Urinary bladder (tissue), 4 donors: ENCODE data around the gene TRIM34. TPM values are rescaled to one million over a fixed set of nuclear protein-coding genes. Genes with fewer than 3 reads are reported as not detected.
"Not testable (repeated sequence)": the region's sequence is repeated elsewhere in the genome, so short reads cannot be mapped to it uniquely, and the experiment has no call there.

Source experiments
- DNase-seq: peaks from one replicate; pipeline ENCODE4 v3.0.0-alpha.2; 2015; ENCODE audit errors: extremely low spot score
- H3K27ac ChIP-seq: one replicate; pipeline ENCODE4 v1.5.1; 2013; ENCODE audit warnings: low read depth, mild to moderate bottlenecking, moderate library complexity
- H3K36me3 ChIP-seq: one replicate; pipeline ENCODE4 v1.6.1; 2013; ENCODE audit warnings: mild to moderate bottlenecking, moderate library complexity; ENCODE audit not compliant: insufficient read depth
- H3K4me1 ChIP-seq: one replicate; pipeline ENCODE4 v1.6.1; 2013; ENCODE audit warnings: mild to moderate bottlenecking, moderate library complexity; ENCODE audit not compliant: insufficient read depth
- H3K4me3 ChIP-seq: one replicate; pipeline ENCODE4 v1.5.1; 2013; ENCODE audit warnings: low read depth, low read length
- WGBS: extraction: QIAGEN DNeasy Blood & Tissue Kit; methylation state at CpG from one replicate; pipeline ENCODE4 v1.1.7; 2013; 5-methylcytosine and 5-hydroxymethylcytosine counted together
- polyA plus RNA-seq: library from polyadenylated mRNA; stranded (reverse); fragments of 200-250 nt; gene quantifications from one replicate; pipeline ENCODE4 v1.2.3, GENCODE V29; 2013
- total RNA-seq: library from RNA; depleted of rRNA; stranded (reverse); fragments of >200 nt; gene quantifications from one replicate; pipeline ENCODE4 v1.2.3, GENCODE V29; 2014
- donor health status: healthy with polysubstance abuse.
- donor health status: healthy.

The TRIM34 gene, protein sequence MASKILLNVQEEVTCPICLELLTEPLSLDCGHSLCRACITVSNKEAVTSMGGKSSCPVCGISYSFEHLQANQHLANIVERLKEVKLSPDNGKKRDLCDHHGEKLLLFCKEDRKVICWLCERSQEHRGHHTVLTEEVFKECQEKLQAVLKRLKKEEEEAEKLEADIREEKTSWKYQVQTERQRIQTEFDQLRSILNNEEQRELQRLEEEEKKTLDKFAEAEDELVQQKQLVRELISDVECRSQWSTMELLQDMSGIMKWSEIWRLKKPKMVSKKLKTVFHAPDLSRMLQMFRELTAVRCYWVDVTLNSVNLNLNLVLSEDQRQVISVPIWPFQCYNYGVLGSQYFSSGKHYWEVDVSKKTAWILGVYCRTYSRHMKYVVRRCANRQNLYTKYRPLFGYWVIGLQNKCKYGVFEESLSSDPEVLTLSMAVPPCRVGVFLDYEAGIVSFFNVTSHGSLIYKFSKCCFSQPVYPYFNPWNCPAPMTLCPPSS
- 17.1 TPM for total RNA-seq
- polyA plus RNA-seq, result 6.1 TPM

GRCh38 chr11:5624489-5625279 is at the start of gene TRIM34:
TRIM34 (plus strand) TSS chr11:5625001; CDS start chr11:5632332, 7,331 bp downstream.
- WGBS, result 19% methylated on average over 7 of the region's 7 CpGs
- Histone ChIP-seq H3K27ac (peak within 1 kb of the TSS; percentile 80), H3K4me1 (no peaks in the 10 kb centered on the region), H3K4me3 (peak within 1 kb of the TSS; percentile 63), H3K36me3 (no peaks in the 10 kb centered on the region)
- peak; percentile 70 for DNase-seq

- no peak overlapping the region for H3K27ac ChIP-seq
- H3K4me3 ChIP-seq, result no peak overlapping the region
- no peak for DNase-seq
- 61% methylated on average over 4 of the region's 4 CpGs for WGBS
- no peaks in the 10 kb centered on the region for H3K4me1 ChIP-seq
- no peaks in the 10 kb centered on the region for H3K36me3 ChIP-seq
These were observed 49.6 kb upstream of the TRIM34 start for GRCh38 chr11:5575152-5575551.

DNA sequence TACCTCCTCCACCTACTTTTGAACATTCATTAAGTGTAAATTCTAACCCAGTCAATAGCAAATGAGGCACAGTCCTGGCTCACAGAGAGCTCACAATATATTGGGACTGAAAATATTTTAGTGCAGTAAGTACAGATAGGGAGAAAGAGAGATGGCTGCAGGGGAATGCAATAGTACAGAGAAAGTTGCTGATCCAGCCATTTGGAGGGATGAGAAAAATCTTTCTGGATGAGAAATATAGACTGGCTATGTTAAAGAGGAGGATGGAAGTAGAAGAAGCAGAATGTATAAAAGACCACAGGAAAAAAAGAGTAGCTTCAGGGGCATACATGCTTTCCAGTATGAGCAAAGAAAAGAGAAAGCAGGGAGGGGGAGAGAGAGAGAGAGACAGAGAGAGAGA is 47.7 kb upstream of the TRIM34 start:
- no peaks in the 10 kb centered on the region for H3K36me3 ChIP-seq
- H3K4me1 ChIP-seq, result no peaks in the 10 kb centered on the region
- H3K27ac ChIP-seq, result no peak overlapping the region
- H3K4me3 ChIP-seq, result no peak overlapping the region
- no peak for DNase-seq

- DNase-seq, result no peak
- no peaks in the 10 kb centered on the region for H3K4me1 ChIP-seq
- H3K36me3 ChIP-seq, result no peaks in the 10 kb centered on the region
- H3K27ac ChIP-seq, result no peak within 1 kb of the TSS
- H3K4me3 ChIP-seq, result no peak within 1 kb of the TSS
- WGBS, result 87% methylated on average over 8 of the region's 8 CpGs
These were observed 44.2 kb upstream of the TRIM34 start, which contains the start of gene OR52B6 for GRCh38 chr11:5580577-5580976. OR52B6 (plus strand) TSS chr11:5580877; CDS start chr11:5580877, 0 bp downstream.

GRCh38 chr11:5581014-5581413 is 43.8 kb upstream of the TRIM34 start:
- Histone ChIP-seq H3K4me1 (no peaks in the 10 kb centered on the region), H3K36me3 (no peaks in the 10 kb centered on the region), H3K27ac (no peak overlapping the region), H3K4me3 (no peak overlapping the region)
- DNase-seq, result no peak
- 83% methylated on average over 4 of the region's 4 CpGs for WGBS

GRCh38 chr11:5584458-5584857 is 40.3 kb upstream of the TRIM34 start:
- not testable (repeated sequence) for H3K36me3 ChIP-seq, H3K27ac ChIP-seq, DNase-seq, H3K4me1 ChIP-seq, H3K4me3 ChIP-seq
- WGBS, result 92% methylated on average over 5 of the region's 5 CpGs

- H3K36me3 ChIP-seq, result not testable (repeated sequence)
These were observed 34.9 kb upstream of the TRIM34 start for GRCh38 chr11:5589906-5590305.

DNA sequence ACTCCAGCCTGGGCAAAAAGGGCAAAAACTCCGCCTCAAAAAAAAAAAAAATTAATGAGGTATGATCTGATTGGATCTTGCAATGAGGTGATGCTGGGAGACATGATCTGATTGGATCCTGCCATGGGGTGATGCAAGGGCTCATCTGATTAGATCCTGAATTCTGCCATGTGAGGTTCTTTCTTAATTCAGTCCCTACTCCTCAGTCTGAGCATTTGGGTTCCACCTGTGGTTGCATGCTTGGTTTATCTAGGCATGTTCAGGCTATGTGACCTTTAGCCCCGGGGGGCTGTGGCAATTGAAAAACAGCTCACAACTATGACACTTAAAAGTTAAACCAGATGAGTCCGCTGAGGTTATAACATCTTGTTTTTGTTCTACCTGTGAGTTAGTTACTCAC is 33.2 kb upstream of the TRIM34 start:
- 93% methylated on average over 3 of the region's 3 CpGs for WGBS

More at GRCh38 chr11:5589906-5590305, 34.9 kb upstream of the TRIM34 start:
- not testable (repeated sequence) for H3K4me3 ChIP-seq, H3K4me1 ChIP-seq, DNase-seq, H3K27ac ChIP-seq
- WGBS, result 97% methylated on average over 31 of the region's 31 CpGs

GRCh38 chr11:5592615-5593014 is 32.2 kb upstream of the TRIM34 start:
- 90% methylated on average over 5 of the region's 5 CpGs for WGBS

More for the DNA sequence above, 33.2 kb upstream of the TRIM34 start:
- Histone ChIP-seq H3K36me3 (peaks cover 2% of the 10 kb centered on the region), H3K4me1 (no peaks in the 10 kb centered on the region), H3K27ac (no peak overlapping the region), H3K4me3 (no peak overlapping the region)
- DNase-seq, result no peak

GRCh38 chr11:5593146-5593545 is 31.7 kb upstream of the TRIM34 start:
- H3K27ac ChIP-seq, result no peak overlapping the region
- H3K4me1 ChIP-seq, result no peaks in the 10 kb centered on the region
- no peak for DNase-seq
- H3K36me3 ChIP-seq, result no peaks in the 10 kb centered on the region
- no peak overlapping the region for H3K4me3 ChIP-seq
- 46% methylated on average over 1 of the region's 1 CpG for WGBS

More at GRCh38 chr11:5592615-5593014, 32.2 kb upstream of the TRIM34 start:
- no peak overlapping the region for H3K4me3 ChIP-seq
- no peaks in the 10 kb centered on the region for H3K36me3 ChIP-seq
- H3K27ac ChIP-seq, result no peak overlapping the region
- no peak for DNase-seq
- no peaks in the 10 kb centered on the region for H3K4me1 ChIP-seq

DNA sequence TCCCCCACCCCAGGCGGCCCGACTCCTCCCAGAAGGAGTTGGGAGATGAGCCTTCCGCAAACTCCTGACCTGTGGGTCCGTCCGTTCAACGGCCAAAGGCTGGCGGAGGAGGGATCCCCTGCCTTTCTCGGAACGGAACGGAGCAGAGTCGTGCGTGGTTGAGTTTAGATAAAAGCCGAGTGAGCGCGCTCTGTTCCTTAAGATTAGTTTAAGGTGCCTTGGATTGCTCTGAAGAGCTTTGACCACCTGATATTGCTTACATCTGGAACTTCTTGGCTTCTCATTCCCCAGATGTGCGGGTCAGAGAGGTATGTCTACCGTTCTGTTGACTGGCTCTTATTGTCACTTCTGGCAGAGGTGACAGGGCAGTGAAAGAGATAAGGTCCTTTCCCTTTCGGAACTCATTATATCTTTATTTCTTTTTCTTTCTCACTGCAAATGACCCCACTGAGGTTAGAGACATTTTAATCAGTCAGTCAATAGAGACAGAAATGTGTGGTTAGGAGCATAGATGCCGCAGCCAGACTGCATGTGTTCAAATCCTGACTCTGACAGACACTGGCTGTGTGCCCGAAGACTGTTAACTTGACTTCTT is 28.1 kb upstream of the TRIM34 start, which contains the start of gene TRIM6:
TSS of gene TRIM6 (plus strand) at position 31 of the 595 bp plus-strand sequence. CDS start at position 292, 261 bp downstream.
- Histone ChIP-seq H3K4me1 (no peaks in the 10 kb centered on the region), H3K27ac (peak within 1 kb of the TSS; percentile 83), H3K4me3 (peak within 1 kb of the TSS; percentile 57), H3K36me3 (no peaks in the 10 kb centered on the region)
- 6% methylated on average over 20 of the region's 20 CpGs for WGBS
- no peak for DNase-seq

- H3K4me3 ChIP-seq, result no peak overlapping the region
- 33% methylated on average over 3 of the region's 3 CpGs for WGBS
- no peaks in the 10 kb centered on the region for H3K36me3 ChIP-seq
- peak overlapping the region; percentile 64 for H3K27ac ChIP-seq
- no peaks in the 10 kb centered on the region for H3K4me1 ChIP-seq
- DNase-seq, result no peak
These were observed 26.8 kb upstream of the TRIM34 start for GRCh38 chr11:5597953-5598352.

DNA sequence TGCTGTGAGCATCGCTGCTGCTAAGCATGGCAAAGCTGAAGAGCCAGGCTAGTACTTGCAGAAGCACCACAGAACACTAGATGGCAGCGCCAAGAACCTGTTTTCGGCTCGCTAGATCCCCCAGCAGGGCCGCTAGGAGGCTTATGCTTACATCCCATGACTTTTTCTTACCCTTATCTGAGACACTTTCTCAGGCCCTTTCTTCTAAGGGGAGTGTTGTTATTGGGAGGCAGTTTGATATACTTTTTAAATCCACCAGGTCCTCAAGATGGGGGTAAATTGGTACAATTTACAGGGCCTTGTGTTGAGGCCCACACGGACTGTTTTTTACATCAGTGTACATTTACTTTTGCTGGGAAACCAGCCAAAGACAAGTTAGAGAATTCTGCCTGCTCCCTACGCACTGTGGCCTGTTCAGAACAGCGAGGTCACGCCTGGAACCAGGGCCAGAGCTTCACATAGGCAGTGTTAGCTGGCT is 24.4 kb upstream of the TRIM34 start:
- DNase-seq, result peak; percentile 56
- Histone ChIP-seq H3K4me1 (no peaks in the 10 kb centered on the region), H3K4me3 (no peak overlapping the region), H3K27ac (no peak overlapping the region), H3K36me3 (no peaks in the 10 kb centered on the region)
- 17% methylated on average over 9 of the region's 9 CpGs for WGBS
